Esophagus mucosa (tissue), 1 donor: ENCODE measurements around the gene NHLRC4. TPM values are rescaled to one million over a fixed set of nuclear protein-coding genes. Genes with fewer than 3 reads are reported as not detected.

Source experiments
- ATAC-seq: fragments of 200-7000 bp; cut with Tn5 transposase; one replicate; pipeline ENCODE4 v1.9.1; 2020
- total RNA-seq: library from RNA; stranded (reverse); gene quantifications from one replicate; pipeline ENCODE4 v1.2.4, GENCODE V29; 2023
- donor health status: DM: yes; HTN: yes; CAD: no.

Gene NHLRC4
- 0.12 TPM for total RNA-seq

GRCh38 chr16:566475-567372, at the start of gene NHLRC4:
Gene NHLRC4 (plus strand): TSS chr16:567005. CDS start chr16:568048, 1,043 bp downstream.
- ATAC-seq, result peak; percentile 2

DNA sequence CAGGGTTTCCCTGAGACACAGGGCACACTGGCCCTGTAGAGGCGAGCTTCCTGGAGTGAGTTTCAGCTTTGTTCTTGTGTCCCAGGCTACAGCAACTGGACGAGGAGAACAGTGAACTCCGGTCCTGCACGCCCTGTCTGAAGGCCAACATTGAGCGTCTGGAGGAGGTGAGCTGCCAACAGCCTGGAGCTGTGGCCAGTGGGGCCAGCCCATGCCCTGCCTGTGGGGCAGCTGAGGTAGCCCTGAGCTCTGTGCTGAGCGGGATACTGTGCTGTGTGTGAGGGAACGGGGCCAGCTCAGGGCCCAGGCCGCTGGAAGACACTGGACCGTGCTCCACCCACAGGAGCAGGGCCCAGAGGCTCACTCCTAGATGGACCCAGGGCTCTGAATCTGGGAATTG, 47.9 kb upstream of the NHLRC4 start:
- ATAC-seq, result no peak

DNA sequence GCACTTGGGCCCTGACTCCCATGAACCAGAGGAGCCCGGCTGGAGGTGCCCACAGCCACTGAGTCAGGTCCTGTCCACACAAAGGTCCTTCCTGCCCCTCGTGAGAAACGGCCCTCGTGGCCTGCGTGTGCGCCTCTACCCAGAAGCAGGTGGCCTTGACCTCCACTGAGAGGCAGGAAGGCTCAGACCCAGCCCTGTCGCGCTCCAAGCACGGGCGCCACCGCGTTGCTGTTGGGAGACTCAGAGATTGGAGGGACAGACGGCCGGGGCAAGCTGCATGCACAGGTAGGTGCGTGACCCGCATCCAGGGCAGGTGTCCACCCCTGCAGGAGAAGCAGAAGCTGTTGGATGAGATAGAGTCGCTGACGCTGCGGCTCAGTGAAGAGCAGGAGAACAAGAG, 47.4 kb upstream of the NHLRC4 start:
- ATAC-seq, result no peak

- ATAC-seq, result no peak
Observed at GRCh38 chr16:519841-520687, 46.7 kb upstream of the NHLRC4 start.

DNA sequence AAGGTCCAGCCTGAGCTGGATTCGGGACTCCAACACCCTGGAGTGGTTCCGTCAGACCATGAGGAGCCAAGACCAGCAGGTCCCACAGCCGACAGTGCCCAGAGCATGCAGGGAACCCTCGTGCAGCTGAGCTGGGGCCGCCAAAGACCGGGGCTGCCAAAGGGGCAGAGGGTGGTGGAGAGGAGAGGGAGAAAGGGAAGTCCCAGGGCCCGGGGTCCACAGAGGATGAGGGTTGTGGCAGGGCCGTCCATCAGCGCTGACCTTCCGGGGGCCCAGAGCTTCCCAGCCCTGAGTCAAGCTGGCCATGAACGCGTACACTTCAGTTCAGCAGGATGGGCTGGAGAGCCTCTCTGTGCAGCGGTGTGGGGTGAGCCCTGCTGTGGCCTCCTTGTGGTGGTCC, 46.0 kb upstream of the NHLRC4 start:
- no peak for ATAC-seq

DNA sequence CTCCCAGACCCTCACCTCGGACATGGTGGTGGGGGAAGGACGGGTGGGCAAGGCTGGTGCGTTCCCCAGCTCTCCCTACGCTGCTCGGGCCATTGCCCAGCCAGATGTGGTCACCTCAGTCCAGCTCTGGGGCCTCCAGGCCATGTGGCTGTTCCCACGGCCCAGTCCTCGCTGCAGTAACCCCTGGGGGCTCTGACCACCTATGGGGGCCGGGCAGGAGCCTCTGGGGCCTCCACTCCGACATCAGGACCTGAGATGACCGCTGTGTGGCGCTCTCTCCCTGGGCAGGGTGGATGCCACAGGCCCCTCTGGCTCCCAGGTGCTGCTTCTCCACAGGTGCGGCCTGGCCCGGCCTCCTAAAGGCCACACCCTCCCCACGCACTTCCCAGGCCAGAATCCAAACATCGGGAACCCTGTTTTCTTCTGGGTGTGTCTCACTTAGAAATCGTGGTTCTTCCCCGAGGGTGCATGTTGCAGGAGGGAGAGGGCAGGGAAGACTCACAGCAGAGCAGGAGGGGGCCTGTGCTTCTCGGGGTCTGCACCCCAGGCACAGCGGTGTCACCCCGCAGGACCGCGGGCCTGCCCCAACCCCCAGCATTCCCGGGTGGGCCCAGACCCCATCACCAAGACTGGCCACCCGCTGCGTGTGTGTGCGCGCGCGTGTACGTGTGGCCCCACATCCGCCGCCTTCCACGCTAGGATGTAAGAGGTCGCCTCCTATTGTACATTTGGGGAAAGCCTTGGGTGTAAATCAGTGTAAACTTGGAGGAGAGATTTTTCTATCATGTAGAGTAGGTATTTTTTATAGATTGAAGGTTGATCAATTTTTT, 45.2 kb upstream of the NHLRC4 start:
- ATAC-seq, result peak; percentile 47

DNA sequence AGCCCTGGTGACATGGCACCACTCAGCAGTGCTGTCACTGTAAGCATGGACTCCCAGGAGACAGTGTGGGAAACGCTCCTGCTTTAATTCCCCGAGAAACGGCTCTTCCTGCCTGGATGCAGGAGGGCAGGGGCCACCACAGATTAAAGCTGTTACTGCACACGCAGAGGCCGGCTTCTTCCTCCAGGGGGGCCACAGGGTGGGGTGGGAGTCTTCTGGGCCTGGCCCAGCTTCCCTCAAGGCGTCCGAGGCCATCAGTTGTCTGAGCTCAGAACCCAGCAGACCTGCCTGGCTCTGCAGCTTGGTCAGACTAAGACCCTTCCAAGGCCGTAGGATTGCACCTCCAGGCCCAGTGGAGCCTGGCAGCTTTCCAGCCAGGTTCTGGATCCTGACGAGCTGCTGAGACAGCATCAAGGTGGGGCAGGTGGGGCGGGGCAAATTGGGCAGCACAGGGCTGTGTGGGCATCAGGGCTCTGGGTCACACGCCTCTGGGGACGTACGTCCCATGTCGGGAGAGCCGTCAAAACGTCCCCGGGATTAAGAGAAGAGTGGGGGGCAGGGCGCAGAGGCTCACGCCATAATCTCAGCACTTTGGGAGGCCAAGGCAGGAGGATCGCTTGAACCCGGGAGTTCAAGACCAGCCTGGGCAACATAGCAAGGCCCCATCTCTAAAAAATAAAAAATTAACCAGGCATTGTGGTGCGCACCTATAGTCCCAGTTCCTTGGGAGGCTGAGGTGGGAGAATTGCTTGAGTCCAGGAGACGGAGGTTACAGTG, 44.3 kb upstream of the NHLRC4 start:
- no peak for ATAC-seq

DNA sequence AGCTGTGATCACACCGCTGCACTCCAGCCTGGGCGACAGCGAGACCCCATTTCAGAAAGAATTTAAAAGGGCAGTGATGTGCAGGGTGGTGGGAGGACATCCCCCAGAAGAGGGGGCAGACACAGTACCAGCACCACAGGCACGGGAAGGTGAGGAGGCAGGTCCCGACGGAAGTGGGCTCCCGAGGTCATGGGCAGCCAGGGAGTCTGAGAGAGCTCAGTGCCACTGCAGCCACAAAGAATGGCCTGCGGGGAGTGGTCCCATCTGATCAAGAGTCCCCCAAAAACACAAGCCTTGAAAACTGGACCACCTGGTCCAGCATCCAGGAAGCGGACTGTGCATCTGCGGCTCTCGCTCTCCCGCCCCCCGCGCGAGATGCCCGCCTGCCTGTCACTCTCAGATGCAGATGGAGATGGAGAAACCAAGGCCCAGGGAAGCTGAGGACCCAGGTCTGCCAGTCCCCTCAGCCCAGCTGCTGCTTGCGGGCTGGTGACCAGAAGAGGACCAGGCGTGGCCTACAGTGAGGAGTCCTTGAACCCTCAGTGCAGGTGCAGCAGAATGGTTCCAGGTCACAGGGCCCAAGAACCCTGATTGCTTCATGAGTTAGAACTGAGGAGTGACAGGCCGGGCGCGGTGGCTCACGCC, 43.6 kb upstream of the NHLRC4 start:
- ATAC-seq, result no peak

GRCh38 chr16:524274-525040, 42.3 kb upstream of the NHLRC4 start:
- no peak for ATAC-seq

DNA sequence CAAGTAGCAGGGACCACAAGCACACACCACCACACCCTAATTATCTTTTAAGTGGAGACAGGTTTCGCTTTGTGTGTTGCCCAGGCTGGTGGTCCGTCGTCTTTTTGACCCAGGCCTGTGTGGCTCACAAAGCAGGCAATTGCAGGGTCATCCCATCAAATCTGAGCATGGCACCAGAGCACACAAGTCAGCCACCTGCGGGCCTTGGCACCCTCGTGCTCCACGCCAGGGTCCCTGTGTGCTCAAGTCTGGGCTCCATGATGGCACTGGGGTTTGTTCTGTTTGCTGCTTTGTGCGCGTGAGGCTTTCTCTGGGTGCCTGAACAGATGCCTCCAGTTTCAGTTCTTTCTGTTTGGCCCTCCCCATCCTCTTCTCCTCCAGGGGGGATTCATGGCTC, 41.7 kb upstream of the NHLRC4 start:
- no peak for ATAC-seq

- ATAC-seq, result peak; percentile 48
Observed at GRCh38 chr16:525520-526180, 41.2 kb upstream of the NHLRC4 start.

DNA sequence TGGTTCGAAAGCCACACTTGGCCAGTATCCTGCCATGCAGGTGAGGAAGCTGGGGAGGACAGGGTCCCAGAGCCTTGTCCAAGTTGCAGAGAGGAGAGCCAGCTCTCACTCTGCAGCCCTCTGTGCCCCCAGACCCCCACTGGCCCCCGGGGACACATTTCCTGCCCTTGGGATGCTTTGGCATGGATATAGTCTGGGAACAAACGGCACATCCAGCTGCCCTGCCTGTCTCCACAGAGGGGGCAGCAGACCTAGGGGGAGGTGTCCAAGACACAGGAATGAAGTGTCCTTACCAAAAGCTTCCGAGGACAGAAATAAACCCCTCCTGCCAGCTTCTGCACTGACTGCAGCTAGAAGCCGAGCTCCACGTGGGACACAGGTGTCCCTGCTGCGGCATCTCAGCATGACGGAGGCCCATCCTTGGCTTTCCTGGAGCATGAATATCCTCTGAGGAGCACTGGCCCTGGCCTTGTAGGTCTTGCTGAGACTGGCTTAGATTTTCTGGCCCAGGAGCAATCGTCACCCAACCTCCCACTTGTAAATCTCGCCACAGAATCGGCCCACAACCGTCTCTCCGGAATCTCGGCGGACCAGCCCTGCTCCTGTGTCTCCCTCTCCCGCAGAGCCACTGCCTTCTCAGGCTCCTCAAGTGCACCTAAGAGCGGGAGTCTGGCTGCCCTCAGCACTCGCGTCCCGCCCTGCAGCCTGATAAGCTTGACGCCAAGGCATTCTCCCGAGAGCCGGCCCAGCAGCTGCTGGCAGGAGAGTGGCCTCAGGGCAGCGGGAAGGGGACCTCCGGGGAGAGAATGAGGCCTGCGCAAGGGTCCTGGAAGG, 40.4 kb upstream of the NHLRC4 start:
- ATAC-seq, result peak; percentile 0

- peak; percentile 63 for ATAC-seq
Observed at GRCh38 chr16:527015-527903, 39.5 kb upstream of the NHLRC4 start, which contains the start of gene CAPN15. Gene CAPN15 (plus strand): TSS chr16:527712. CDS start chr16:546839, 19,127 bp downstream.

- peak; percentile 61 for ATAC-seq
Observed at GRCh38 chr16:528111-529011, 38.4 kb upstream of the NHLRC4 start.

- ATAC-seq, result no peak
Observed at GRCh38 chr16:529012-529575, 37.7 kb upstream of the NHLRC4 start.

DNA sequence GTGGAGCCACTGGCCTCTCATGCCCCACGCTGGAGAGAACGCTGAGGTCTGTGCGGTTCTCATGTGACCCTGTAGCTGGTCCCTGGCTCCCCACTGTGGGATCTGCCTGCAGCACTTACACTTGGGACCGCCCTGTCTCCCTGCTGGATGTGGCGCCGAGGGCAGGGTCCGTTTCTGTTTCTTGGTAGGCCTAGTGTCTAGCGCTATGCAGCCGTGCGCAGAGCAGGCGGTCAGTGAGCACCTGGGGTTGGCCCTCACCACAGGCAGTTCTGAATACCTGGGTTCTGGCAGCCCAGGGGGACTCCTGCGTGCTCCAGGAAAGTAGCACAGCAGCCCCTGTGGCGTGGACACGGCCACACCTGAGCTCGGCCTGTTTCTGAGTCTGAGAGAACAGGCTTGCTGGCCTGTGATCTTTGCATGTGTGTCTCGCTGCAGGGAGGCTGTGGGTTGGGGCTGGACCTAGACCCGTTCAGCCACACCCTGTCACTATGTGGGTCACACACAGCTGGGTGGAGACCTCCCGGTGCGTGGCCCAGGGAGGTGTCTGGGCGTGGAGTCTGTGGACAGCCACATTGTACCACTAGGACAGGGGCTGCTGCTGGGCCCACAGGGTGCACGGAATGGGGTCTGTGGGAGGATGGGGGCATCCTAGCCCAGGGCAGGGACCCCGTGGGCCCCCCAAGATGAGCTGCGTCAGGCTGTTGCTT, 36.5 kb upstream of the NHLRC4 start:
- no peak for ATAC-seq
